ENCODE measurements around the gene FRMD4A.
"Not testable (repeated sequence)": the region's sequence is repeated elsewhere in the genome, so short reads cannot be mapped to it uniquely, and the experiment has no call there.

GRCh38 chr10:13896146-13896545, 434.6 kb downstream of the FRMD4A start:
- not testable (repeated sequence) for TF ChIP-seq CTCF (IDR thresholded peaks at IDR 0.05; ENCODE audit: insufficient read depth, low read length); REST (IDR thresholded peaks at IDR 0.05; ENCODE audit: insufficient replicate concordance, low read depth)

All from HL-60 (cell line).